ENCODE data around the gene PCYT2.
A peak's percentile ranks its signal among the peaks of the same experiment; 100 is the strongest.

The PCYT2 gene

DNA sequence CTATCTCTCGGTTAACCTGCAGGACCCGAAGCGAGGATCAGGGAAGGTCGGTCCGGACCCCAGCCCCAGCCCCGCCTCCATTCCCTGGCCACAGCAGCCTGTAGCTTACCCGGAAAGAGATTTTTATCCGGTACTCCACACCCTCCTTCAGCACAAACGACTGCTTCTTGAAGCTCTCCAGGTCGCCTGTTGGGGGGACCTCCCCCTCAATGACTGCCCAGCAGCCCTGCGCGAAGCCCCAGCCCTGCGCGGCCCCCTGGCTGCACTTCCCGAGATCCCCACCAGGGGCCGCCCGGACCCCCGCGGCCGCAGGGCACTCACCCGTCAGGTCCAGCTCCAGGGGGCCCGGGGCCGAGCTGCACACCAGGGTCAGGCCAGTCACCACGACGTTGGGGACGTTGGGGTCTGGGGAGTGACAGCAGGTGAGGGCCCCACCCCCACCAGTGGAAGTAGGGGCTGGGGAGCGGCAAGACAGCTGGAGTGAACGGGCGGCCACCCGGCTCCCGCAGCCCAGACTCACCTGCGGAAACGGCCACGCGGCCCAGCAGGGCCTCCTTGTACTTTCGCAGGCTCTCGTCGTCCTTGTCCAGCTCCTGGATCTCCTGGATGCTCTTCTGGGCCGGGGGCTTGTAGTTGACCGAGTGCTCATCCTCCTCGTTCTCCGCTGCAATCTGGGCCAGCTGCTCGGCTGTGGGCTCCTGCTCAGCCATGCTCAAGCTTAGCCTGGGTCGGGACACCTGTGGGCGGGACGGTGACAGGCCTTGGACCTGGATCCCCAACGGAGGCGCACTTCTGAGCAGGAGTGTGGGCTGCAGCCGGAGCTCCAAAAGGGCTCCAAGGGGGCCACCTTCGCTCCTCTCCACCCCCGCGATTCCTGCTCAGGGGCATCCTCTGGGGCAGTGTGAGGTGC is 41.7 kb downstream of the PCYT2 start:
- peak; percentile 23 for DNase-seq

DNA sequence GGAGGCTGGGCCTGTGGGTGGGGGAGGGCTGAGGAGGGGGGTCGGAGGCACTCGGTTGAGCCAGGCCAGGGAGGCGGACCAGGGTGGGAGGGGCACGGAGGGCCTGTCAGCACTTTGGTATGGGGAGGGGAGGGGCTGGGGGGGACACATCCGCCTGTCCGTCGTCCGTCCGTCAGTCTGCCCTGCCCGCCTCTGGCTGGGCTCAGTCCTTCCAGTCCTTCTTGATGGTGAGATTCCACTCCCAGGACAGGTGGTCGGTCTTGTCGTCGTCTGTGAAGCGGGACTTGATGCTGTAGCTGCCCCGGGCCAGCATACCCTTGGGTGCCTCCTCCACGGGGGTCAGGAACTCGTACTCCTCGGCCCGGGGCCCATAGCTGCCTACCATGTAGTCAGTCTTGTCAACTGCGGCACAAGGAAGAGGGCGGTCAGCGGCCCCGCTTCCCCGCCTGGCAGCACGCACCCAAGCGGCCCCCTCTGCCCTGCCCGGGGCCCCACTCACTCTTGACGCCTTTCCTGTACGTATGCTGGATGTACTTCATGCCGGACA is 42.5 kb downstream of the PCYT2 start:
- no peak for DNase-seq

DNA sequence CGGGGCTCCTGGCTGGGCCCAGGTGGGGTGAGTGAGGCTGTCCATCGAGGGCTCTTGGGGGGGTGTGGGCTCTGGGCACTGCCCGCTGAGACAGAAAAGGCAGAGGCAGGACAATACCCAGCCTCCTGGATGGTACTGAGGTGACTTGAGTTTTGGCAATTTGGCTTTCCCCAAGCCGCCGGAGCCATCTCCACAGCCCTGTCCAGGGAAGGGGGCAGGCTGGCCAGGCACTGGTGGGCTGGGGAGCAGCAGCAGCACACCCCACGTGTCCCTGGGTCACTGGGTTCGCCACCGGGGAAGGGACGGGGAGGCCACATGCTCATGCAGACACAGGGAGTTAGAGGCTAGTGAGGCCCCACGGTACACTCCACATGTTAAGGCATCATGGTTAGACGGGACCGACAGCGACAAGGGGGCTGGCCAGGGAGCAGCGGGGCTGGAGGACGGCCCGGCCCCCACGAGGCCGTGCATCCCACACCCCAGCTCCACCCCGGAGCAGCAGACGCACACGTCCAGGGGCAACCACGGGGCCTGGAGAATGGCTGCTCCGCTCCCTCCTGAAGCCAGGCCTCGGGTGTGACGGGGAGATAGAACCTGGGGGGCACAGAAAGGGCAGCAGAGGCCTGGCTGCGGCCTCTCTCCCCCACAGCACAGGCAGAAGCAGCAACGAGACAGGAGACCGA is 43.1 kb downstream of the PCYT2 start:
- DNase-seq, result no peak

DNA sequence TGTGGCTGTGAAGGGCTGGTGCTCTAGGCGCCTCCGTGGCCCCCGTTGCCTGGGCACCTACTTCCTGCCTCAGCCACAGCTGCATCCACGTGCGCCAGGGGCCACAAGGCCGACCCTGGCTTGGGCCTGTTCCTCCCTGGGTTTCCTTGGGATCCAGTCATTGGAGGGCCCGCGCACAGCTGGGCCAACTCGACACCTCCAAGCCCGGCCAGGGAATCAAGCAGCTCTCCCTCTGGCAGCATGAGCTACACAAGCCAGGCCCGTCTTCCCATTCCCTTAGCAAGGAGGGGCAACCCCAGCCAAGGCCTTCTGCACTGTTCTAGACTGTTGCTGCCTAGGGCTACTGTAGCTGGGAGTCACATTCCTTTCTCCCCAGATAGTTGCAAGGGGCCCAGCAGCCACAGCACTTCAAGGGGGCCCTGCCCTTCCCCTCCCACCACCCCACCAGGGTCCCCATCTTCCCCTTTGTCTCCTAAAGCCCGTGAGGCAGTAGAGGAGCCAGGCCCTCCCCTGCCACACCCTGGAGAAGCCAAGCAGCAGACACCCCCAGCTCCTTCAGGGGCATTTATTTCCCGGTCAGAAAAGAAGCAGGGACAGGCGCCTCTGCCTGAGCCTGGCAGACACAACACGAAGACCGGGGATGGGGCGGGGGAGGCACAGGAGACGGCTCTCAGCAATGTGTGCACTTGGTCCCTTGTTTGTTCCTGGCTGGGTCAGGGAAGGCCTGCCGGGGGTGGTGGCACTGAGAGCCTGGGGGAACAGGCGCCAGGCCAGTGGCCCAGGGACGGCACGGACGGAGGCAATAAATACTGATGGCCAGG is 43.8 kb downstream of the PCYT2 start:
- peak; percentile 61 for DNase-seq

DNA sequence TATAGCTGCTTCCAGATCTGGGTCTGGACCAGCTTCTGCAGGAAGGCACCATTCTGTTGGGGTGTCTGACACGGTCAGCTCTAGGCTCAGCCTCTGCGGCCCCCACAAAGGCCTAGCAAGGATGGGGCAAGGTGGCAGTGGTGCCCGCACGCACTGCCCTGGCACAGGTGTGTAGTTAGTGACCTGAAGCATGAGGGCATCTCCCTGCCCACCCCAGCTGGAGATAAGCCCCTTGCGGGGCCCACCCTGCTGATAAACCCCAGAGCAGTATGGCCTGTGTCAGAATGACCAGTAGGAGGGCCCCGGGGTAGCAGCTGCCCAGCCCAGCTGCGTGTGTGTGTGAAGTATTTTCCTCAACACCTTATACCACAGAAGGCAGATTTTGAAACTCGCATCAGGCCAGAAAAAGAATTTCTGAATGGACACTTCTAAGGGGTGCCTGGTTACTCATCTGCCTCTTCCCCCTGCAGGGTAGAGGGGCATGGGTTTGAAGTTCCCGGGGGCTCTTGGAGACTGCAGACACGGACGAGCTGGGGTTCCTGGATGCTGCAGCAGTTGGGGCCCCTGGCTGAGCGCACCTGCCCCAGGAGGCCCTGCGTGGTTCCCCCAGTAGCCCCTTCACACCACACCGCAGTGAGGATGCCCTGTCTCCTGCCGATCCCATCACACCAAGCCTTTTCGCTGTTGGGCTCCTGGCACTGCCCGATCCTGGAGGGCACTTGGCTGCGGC is 44.6 kb downstream of the PCYT2 start:
- no peak for DNase-seq

DNA sequence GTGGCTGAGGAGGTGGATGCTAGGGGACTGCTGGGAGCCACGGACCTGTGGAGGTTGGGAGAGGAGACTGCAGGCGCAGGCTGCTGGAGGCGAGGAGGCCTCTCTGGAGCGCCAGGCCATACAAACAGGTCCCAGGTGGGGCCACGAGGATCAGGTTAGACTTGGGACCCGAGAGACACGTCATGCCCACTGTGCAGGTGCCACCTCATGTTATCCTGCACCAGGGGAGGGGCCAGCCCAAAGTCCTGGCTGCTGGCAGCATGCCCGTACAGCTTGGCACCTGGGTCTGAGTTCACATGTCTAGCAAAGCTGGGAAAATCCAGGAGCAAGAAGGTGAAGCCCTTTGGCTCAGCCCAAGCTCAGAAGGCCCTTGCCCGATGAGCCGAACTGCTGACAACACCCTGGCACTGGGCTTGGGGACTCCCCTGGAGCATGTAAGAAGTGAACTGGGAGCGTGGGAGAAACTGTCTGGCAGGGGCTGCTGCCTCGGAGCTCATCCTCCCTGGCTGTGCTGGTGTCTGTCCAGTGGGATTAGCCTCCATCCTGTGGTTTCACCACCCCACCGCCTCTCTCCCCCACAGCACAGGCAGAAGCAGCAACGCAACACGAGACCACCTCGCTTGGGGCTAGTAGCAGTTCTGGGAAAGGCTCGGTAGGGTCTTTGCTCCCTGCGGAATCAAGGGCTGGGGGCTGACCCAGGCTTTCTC is 45.3 kb downstream of the PCYT2 start:
- no peak for DNase-seq

DNA sequence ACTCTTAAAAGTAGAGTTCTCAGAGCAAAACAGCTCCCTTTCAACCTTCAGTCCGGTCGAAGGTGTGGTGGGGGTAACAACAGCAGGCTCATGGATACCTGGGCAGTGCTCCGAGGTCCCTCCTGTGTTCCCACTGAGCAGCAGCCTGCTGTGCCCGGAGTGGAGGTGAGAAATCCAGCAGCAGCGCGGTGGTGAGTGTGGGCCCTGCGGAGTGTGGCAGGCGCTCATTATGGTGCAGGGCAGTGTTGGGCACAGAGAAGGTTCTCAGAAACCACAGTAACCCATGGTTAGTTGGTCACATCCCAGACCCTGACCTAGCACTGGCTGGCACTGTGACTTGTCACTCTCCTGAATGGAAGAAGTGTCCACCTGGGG is 45.9 kb downstream of the PCYT2 start:
- DNase-seq, result no peak

DNA sequence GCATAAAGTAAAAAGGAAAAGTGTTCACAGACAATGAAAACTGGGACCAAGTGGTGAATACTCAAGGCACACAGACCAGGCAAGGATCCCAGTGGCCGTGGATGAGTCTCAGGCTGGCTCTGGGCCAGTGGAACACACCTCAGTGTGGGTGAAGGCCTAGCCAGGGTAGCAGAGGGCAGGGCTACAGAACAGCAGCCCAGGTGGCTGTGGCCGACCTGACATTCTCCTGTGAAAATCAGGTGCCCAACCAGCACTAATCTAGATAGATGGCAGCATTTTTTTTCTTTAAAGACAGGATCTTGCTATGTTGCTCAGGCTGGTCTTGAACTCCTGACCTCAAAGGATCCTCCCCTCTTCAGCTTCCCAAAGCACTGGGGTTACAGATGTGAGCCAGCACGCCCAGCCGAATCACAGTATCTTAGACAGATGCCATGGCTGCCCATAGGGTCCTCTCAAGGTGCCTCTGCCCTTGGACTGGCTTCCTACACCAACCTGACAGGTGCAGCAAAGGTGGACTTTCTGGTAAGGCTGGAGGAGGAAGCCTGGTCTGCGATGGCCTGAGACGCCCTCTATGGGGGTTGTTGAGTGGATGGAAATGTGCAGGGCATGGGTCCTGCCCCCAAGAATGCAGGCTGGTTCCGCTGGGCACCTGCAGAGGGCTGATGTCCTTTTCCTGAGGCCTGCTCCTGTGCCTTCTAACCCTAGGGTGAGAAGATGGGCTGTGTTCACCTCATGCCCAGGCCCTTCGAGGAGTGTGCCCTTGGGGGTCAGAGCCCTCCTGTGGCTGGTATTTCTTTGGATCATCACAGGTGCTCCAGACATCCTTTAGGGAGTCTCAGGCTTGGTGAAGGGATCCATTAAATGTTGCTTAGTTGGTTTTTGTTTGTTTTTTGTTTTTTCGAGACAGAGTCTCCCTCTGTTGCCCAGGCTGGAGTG is 47.1 kb downstream of the PCYT2 start:
- DNase-seq, result no peak

DNA sequence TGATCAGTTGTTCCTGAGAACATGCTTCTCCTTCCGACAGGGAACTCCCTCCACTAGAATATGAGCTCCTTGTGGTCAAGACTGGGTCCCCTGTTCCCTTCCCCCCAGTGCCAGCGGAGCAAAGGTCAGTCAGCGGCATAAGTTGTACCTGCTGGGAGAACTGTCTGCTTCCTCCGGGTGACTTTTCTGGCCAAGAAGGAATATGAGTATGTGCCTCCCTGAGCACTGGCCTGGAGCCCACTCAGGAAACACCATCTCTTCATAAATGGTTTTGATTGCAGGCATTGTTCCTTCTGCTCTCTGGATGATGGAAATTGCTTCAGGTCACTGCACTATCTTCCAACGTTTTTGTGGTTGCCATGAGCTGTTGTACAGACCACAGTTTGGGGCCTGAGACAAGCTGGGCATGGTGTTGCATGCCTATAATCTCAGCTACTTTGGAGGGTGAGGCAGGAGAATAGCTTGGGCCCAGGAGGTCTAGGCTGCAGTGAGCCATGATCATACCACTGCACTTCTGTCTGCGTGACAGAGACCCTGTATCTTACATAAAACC is 48.0 kb downstream of the PCYT2 start:
- DNase-seq, result peak; percentile 38

DNA sequence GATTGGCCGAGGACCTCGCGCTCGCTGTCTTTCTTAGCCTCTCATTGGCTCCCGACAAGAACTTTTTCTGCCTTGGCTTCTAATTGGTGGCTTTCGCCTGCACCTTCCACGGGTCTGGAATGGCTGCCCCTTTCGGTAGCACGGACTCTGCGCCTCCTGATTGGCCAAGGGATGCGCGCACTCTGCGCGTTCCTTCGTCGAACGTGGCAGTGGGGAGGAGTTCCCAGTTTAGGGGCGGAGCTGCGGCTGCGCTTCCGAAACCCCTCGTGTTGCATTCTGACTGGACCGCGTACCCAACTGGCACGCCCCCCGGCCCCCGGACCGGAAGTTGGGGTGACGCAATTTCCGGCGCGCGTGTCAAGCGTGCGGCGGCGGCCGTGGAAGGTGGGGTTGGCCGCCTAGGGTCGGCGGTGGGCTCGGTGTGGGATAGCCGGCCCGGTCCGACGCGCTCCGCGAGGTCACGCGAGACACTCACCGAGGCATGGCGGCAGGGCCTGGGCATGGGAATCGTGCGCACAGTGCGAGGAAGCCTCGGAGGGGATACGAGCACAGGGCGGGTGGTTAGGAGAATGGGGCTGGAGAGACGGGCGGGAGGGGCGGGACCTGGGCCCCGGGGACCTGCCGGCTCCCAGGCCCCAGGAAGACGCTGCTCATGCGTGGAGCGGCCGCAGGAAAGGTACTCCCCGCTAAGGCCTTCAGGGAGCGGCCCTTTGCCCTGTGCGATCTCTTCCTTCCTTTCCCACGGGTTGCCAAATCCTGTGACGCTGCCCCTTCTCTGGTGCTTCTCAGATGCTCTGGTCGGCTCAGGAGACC is 50.2 kb downstream of the PCYT2 start:
- DNase-seq, result peak; percentile 100

DNA sequence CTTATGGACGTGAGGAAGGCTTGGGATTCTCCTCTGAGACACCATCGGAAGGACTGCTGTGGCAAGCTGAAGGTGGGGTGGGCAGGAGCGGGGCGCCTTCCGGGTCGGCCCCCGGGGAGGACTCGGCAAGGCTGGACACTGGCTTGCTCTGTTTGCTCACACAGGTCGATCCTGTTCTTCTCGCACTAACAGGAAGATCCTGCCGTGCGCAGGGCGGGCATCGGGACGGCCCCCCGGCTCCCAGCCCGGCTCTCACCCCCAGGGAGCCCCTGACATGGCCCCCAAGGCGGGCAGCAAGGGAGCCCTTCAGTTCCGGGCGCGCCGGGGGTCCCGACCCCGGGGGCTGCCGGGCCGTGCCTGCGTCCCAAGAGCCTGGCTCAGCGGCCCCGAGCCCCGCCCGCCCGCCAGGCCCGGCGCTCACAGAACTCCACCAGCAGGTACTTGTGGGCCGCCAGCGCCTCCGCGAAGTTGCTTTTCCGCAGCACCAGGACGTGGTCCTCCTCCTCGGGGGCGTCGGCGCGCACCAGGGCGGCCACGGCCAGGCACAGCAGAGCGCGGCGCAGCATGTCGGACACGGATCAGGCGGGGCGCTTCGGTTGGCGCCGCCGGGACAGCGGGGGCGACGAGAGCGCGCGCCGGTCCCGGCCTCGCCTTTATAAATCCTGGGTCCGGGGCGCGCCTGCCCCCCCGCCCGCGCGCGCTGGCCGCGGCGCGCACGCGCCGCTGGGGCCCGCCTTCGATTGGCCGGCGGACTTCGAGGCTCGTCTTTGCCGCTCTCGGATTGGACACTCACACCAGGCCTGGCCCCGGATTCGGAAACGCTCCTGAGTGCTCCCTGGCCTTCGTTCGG is 51.1 kb downstream of the PCYT2 start, which contains the start of gene P4HB:
Gene P4HB (minus strand): TSS at position 630 of the 850 bp plus-strand sequence. CDS start 64 bp downstream, at position 566.
- no peak for DNase-seq

DNA sequence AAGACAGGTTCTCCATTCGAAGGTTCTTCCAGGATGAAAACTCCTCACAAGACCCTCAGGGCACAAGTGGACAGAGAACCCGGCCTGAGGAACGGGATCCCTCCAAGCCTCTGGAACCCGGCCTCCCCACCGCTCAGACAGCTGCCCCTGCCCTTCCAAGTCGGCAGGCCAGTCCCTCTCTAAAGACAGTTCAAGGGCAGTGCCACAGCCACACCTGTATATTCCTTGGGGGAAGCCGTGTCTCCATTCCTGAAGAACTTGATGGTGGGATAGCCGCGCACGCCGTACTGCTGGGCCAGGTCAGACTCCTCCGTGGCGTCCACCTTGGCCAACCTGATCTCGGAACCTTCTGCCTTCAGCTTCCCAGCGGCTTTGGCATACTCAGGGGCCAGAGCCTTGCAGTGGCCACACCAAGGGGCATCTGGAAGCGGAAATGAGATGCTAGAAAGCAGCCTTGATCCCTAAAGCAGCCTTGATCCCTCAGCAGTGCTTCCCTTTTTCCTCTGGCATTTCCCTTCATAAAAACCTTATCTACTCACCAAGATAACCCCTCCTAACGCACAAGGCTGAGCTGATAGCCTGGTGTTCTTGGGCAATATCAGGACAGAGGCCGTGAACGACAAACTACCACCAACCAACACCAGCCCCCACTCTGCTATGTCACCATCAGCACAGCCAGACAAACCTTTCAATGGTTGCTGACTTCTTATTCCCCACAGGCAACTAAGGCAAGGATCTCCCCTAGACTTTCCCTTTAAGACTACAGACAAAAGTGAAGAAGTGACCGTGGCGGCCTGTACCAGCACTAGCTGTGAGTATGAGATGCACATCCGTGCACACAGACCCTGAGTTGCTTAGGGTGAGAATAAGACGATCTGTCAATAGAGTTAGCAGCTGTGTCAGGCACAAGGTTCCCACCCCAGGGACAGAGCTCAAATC is 52.0 kb downstream of the PCYT2 start:
- DNase-seq, result peak; percentile 59

DNA sequence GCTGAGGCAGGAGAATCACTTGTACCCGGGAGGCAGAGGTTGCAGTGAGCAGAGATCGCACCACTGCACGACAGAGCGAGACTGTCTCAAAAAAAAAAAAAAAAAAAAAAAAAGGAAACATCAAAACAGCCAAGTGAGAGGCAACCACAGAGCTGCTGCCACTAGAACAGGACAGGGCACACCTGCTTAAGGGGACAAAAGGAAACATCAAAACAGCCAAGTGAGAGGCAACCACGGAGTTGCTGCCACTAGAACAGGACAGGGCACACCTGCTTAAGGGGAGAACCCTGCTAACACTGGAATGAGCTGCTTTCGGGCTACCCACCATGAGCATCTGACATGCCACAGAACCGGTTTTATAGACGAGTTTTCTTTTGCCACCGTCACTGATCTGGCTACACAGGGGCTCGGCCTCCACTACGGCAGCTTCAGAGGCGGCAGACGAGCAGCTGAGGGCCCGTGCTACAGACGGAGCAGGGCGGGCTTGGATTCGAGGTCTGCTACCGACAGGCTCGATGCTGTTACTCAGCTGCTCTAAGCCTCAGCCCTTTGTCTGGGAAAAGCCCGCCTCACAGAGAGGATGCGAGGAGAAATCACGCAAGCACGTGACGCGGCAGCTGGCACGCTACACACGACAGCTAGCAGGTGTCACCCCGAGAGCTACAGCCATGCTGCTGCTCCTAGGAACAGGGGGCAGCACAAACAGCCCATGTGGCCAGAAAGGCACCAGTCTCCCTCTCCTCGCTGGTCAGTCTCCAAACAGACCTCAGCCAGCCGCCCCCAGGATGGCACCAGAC is 52.8 kb downstream of the PCYT2 start:
- peak; percentile 46 for DNase-seq

DNA sequence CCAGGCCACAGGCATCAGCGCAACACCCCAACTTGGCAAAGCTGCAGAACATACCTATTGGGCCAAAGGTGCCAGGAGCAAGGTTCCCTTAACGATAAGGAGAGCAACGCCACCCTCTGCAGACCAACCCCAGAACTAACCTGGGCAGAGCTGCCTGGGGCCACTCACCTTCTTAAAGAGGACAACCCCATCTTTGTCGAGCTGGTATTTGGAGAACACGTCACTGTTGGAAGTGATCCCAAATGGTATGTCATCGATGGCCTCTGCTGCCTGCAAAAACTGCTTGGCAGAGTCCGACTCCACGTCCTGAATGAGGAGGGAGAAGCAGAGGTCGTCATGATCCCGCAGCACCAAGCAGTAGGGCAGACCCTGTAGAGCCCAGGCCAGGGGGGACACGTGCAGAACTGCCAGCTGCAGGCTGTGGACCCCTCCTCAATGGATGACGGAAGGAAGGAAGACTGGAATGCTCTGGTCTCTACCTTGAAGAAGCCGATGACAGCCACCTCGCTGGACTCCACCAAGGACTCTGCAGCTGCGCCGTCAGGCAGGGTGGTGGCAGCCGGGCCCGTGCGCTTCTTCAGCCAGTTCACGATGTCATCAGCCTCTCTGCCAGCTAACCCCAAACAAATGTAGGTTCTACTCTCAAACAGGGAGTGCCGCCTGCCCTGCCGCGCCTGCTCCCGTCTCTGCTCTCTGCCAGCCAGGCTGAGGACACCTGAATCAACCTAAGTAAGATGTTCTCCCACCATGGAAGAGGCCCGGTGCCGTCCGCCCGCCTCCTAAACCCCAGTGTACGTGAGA is 56.0 kb downstream of the PCYT2 start:
- no peak for DNase-seq

DNA sequence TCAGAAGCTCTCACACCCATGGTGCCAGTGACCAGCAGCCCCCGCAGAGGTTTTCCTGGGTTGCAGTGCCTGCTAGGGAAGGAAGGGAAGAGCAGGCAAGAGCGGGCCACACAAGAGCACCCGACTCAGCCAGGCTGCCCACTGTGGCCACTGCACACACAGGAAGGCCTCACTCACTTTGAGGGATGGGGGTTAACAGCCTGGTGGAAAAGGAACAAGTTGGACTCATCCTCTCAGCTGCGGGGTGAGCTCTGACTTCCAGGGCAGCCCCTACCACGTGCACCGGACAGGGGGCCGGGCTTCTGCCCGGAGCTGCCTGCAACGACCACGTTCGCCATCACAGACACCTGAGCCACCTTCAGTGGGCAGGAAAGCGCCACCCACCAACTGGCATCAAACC is 59.0 kb downstream of the PCYT2 start:
- no peak for DNase-seq
